Measurements from ENCODE around the gene PCSK5.
"Not testable (repeated sequence)": the region's sequence is repeated elsewhere in the genome, so short reads cannot be mapped to it uniquely, and the experiment has no call there.

The PCSK5 gene

DNA sequence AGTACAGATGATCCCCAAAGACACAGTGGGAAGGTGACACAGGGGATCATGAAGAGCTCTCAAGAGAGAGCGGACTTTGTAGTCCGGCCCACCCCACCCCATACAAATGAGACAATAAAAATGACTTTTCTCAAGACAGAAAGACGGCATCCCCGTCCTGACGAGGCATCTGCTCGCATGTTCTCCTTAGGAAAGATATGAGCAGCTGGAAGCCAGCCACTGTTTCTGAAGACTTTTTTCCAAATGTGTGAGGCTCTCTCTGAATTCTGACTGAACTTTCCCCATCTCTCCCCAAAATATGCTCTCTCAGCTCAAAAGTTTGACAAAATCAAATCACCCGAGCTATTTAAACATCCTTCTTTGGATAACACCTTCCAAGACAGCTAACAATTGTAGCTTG lies 398.6 kb downstream of the PCSK5 start:
- DNase-seq: no peak

DNA sequence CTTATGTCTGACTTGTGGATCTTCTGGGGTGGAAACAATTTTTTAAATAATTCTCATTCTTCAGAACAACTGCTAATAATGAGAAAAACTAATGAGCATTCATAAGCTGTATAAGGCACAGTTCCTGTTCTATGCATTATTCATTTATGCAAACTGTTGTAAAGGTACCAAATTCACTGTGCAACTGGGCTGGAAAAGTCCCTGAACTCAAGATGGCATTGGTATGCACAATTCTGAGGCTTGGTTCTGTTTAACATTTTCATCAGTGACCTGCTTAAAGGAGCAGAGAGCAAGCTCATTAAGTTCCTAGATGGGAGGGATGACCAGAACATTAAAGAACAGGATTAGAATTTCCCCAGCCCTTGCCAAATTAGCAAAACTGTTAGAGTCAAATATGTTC lies 399.2 kb downstream of the PCSK5 start:
- DNase-seq: no peak

DNA sequence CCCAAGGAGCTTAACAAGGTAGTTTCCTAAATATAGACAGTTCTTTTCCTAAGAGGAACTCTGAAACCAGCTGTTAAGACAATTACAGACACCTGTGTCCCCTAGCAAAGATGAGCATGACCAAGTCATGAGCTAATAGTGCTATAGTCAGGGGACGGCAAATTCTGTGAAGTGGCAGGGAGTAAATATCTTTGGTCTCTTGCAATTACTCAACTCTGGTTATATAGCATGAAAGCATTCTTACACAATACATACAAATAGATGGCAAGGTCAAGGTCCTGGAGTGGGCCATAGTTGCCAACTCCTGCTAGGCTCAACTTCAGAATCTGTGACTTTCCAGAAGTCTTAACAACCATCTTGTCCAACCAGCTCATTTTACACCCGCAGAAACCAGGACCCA lies 400.1 kb downstream of the PCSK5 start:
- DNase-seq: no peak

DNA sequence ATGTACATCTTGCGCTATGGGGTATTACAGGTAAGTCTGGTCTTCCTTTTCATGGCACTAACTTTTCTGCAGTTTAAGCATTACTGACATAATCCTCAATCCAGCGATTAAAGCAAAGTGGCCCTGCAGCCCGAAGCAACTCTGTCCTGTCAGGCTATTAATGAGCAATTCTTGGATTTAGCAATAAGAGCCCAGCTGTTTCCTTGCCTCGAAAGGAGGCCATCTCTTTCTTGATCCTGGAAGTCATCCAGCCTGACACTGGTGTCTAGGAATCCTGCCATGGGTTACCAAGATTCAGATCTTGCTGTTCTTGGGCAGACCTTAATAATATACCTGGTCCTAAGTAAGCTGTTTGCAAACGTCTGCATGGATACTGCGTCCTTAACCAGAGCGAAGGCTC lies 401.8 kb downstream of the PCSK5 start:
- no peak for DNase-seq

DNA sequence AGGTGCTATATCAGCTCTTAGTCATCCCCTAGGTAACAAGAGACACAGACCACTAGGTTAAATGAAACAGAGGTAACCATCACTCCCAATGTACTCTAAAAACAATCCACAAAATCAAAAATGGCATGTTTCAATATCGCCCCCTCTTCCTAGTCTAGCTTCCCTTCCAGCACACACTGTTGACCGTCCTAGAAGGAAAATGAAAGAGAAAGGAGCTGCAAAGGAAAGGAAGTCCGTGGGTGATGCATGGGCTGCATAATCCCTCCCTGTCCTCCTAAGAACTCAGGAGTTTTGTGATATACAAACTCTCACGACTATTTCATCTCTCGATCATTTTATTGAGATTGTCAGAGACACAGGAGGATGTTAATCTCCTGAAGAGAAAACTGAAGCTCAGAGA lies 402.2 kb downstream of the PCSK5 start:
- no peak for DNase-seq

- no peak for DNase-seq
These were observed 403.8 kb downstream of the PCSK5 start for GRCh38 chr9:76294301-76294700.

- no peak for DNase-seq
These were observed 406.3 kb downstream of the PCSK5 start for GRCh38 chr9:76296561-76297310.

DNA sequence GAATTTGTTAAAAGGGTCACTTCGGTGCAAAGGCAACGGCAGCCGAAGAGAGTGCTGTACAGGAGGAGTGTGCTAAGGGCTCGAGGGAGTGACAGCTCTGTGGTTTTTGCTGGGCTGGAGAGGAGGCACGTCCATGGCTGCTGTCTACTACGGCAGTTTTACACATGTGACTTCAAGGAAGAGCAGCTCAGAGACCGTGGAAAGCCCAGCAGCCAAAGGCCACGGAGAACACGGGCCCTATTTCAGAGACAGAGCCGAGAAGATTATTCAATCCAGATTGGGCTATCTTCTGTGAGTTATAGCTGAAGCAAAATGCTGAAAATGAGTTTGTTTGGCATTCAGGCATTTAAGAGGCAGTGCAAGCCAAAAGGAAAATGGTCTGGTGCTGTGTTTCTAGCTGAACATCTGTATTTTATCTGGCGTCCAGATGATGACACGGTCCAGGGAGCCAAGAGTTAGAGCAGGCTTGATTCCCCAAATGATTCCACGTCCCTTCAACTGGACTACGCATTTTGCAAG lies 407.3 kb downstream of the PCSK5 start:
- DNase-seq: no peak

DNA sequence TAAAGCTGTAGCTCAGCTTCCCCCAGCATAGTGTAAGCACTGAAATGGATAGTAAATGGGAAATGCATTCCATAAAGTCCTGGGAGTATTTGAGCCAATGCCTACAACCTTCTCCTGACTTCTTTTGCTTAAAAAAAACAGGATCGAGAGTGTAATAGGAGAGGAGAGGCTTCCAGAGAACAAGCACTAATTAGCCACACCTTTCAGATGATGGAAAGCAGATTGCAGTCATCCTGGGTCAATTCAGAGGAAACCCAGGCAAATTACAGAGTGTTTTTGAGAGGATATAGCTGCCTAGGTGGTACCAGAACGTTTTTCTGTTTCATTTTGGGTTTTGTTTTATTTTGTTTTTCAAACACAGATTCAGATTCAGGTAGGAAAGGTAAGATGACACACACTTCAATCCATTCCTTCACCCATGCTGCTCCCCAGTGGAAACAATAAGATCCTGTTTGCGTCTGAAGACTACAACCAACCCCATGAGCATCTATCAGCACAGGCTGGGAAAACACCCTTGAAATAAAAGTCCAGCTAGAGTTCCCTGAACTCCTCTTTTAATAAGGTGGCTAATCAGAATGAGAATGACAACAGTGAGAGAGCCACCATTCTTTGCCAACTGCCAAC lies 408.2 kb downstream of the PCSK5 start:
- DNase-seq: no peak

- no peak for DNase-seq
These were observed 412.1 kb downstream of the PCSK5 start for GRCh38 chr9:76302543-76302942.

DNA sequence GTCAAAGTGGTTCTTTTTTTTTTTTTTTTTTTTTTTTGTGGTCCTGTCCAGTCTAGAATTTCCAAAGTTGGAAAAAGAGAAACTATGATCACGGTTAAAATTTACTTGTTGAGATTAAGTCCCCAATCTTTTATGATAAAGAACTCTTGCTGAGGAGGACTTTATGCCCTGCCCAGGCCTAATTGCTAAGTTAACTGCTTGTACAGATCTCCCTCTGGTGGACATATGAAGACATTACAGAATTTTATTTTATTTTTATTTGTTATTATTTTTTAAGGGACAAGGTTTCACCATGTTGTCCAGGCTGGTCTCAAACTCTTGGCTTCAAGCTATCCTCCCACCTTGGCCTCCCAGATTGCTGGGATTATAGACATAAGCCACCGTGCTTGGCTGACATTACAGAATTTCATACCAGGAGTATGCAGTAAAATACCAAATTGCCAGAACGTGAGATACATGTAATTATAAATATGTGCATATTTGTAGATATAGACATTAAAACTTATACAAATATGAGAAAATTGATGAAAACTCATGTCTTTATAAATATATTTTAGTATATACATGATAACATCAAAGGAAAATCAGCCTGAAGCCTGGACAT lies 412.6 kb downstream of the PCSK5 start:
- no peak for DNase-seq

DNA sequence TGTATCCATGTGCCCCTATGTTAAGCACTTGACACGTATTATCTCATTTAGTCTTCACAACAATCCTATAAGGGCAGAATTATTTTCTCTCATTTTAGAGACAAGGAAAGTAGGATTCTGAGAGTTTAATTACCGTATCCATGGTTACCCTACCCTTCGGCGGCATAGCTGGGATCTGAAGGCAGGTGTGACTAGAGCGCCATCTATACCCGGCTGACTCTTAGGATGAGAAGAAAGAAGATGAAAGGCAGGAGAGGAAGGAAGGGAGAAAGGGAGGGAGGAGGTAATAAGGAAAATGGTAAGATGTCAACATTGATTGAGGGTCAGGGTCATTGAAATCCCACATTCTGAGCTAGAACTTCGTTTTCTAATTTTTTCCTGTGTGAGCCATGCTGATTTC lies 416.6 kb downstream of the PCSK5 start:
- not testable (repeated sequence) for DNase-seq

DNA sequence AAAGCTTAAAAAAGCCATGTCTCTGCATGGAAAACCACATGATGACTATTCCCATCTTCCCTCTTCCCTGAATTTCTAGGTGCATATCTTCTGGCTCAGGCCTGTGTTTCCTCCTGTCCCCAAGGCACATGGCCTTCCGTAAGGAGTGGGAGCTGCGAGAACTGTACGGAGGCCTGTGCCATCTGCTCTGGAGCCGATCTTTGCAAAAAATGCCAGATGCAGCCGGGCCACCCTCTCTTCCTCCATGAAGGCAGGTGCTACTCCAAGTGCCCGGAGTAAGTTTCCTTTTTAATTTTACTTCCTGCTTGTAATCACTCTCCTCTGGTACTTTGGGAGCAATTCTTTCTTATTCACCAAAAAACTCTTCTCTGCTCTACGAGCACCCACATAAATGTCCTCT lies 420.1 kb downstream of the PCSK5 start:
- no peak for DNase-seq

GRCh38 chr9:76310991-76311390 lies 420.5 kb downstream of the PCSK5 start:
- DNase-seq: no peak

DNA sequence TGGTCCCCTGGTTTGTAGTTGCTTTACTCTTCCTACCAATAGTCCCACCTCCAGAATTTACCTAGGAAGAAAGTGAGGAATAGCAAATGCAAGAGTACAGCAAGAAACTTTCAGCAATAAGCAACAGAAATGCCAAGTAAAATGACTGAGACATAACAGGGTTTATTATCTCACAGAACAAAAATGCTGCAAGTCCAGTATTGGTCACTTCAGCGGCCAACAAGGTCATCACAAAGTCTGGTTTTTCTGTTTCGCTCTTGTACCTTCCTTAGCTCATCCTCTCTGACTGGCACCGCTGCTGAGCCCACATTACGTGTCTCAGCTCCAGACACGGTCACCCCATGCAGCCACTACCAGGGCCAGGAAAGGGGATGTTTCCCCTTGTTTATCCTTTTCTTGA lies 421.1 kb downstream of the PCSK5 start:
- no peak for DNase-seq

DNA sequence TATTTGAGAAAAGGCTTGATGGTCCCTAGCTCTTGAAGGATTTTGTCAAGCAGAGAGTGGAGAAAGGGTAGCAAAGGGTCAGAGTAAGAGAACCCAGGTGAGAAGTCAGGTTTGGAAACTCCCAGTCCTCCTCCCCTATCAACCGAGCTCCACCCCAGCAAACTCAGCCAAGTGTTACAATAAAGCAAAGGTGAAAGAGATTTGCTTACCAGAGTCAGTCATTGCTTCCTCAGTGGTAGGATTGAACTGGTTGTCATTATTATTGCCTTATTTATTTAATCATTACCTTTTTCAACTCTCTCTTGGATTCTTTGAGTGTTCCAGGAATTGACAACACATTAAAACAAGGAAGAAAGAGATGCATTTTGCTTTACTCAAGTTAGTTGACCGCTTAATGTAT lies 423.3 kb downstream of the PCSK5 start:
- DNase-seq: no peak

GRCh38 chr9:76314321-76314720 lies 423.8 kb downstream of the PCSK5 start:
- DNase-seq: no peak

GRCh38 chr9:76316069-76316468 lies 425.6 kb downstream of the PCSK5 start:
- DNase-seq: no peak

- not testable (repeated sequence) for DNase-seq
These were observed 429.0 kb downstream of the PCSK5 start for GRCh38 chr9:76319466-76319865.

DNA sequence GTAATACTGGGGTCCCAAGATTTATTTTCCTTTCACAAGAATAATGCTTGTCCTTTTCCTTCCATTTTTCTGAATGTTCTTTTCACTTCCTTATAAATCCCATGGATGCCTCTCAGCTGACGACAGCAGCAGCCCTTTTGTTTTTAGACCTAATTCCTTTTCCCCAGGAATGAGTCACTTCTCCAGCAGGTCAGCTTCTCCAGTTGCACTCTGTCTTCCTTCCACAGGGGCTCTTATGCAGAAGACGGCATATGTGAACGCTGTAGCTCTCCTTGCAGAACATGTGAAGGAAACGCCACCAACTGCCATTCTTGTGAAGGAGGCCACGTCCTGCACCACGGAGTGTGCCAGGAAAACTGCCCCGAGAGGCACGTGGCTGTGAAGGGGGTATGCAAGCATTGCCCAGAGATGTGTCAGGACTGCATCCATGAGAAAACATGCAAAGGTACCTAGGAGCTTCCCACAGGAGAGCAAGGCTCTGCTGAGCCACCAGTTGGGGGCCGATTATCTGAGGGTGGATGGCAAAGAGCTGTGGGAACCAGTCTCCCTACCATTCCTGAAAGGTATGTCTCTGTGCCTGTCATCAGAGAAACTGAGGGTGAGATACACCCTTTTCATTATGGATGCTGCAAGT lies 430.8 kb downstream of the PCSK5 start:
- peak; percentile 44 for DNase-seq

GRCh38 chr9:76322810-76323209 lies 432.3 kb downstream of the PCSK5 start:
- DNase-seq: no peak

DNA sequence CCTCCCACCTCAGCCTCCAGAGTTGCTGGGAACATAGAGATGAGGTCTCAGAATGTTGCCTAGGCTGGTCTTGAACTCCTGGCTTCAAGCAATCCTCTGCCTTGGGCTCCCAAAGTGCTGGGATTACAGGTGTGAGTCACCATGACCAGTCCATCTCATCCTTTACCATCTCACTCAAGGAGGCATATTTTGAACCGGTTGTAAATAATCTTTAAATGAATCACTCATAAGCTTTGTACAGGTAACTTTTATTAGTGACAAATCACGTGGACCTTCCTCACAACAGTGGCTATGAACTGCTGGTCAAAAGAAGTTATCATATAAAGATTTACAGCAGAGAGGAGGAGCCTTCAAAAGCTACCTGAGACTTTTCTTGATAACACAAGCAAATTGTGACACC lies 433.0 kb downstream of the PCSK5 start:
- no peak for DNase-seq

GRCh38 chr9:76324030-76324429 lies 433.6 kb downstream of the PCSK5 start:
- not testable (repeated sequence) for DNase-seq

DNA sequence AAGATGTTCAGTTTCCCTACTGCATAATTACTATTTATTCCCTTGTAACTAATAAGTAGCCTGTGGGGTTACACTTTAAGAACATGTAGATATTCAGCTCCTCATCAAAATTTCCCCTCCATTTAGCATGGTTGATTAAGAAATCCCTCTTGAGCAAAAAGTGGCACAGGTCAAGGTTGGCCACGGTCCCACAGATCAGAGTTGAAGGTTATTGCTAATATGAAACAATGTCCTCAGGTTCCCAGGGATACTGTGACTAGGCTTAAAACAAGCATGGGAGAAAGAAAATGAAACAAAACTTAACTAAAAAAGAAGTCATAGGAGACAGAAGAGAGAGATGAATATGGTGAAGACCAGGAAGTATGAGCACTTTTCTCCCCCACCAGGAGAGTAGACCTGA lies 439.6 kb downstream of the PCSK5 start:
- no peak for DNase-seq
